Hepatocyte (in vitro differentiated cells): Measurements from ENCODE around the gene RNF20. TPM values are rescaled to one million over a fixed set of nuclear protein-coding genes. Genes with fewer than 3 reads are reported as not detected.

Source experiments
- DNase-seq: peaks from one replicate; pipeline ENCODE4 v3.0.0-alpha.2; 2016; ENCODE audit warnings: low spot score
- H2AFZ ChIP-seq: fragments of 200-600 bp; sonication (generic); 2 replicates; pipeline ENCODE4 v1.6.0; 2016; ENCODE audit warnings: antibody characterized with exemption, mild to moderate bottlenecking
- H3K27ac ChIP-seq: fragments of 200-600 bp; sonication (generic); 2 replicates; pipeline ENCODE4 v1.5.1; 2016; ENCODE audit warnings: mild to moderate bottlenecking
- H3K27me3 ChIP-seq: fragments of 200-600 bp; sonication (generic); 2 replicates; pipeline ENCODE4 v1.6.1; 2016
- H3K36me3 ChIP-seq: fragments of 200-600 bp; sonication (generic); replicated peaks from 2 replicates; pipeline ENCODE4 v1.5.1; 2016; ENCODE audit warnings: low read depth; ENCODE audit not compliant: insufficient read depth
- H3K4me1 ChIP-seq: fragments of 200-600 bp; sonication (generic); 2 replicates; pipeline ENCODE4 v1.5.1; 2016; ENCODE audit warnings: mild to moderate bottlenecking, moderate library complexity; ENCODE audit not compliant: insufficient read depth
- H3K4me2 ChIP-seq: fragments of 200-600 bp; sonication (generic); 2 replicates; pipeline ENCODE4 v1.6.0; 2016
- H3K4me3 ChIP-seq: fragments of 200-600 bp; sonication (generic); 2 replicates; pipeline ENCODE4 v1.5.1; 2016; ENCODE audit warnings: mild to moderate bottlenecking
- H3K79me2 ChIP-seq: fragments of 200-600 bp; sonication (generic); 2 replicates; pipeline ENCODE4 v1.6.0; 2017; ENCODE audit warnings: mild to moderate bottlenecking
- H3K9me2 ChIP-seq: fragments of 200-600 bp; sonication (generic); replicated peaks from 2 replicates; pipeline ENCODE4 v1.6.0; 2017; ENCODE audit warnings: mild to moderate bottlenecking; ENCODE audit not compliant: insufficient read depth
- H3K9me3 ChIP-seq: fragments of 200-600 bp; sonication (generic); 2 replicates; pipeline ENCODE4 v1.5.1; 2016; ENCODE audit warnings: low read depth, mild to moderate bottlenecking
- H4K20me1 ChIP-seq: fragments of 200-600 bp; sonication (generic); 2 replicates; pipeline ENCODE4 v1.6.0; 2016; ENCODE audit warnings: mild to moderate bottlenecking; ENCODE audit not compliant: insufficient read depth, poor library complexity, severe bottlenecking
- EZH2 ChIP-seq: fragments of 200-600 bp; sonication (generic); IDR thresholded peaks from 2 replicates; pipeline ENCODE4 v1.6.1; 2016; ENCODE audit warnings: antibody characterized with exemption, mild to moderate bottlenecking, borderline replicate concordance
- EZH2phosphoT487 ChIP-seq: fragments of 200-600 bp; sonication (generic); IDR thresholded peaks from one replicate; pipeline ENCODE4 v1.6.1; 2018; ENCODE audit warnings: antibody characterized with exemption, mild to moderate bottlenecking, low read depth, moderate library complexity; ENCODE audit not compliant: unreplicated experiment, severe bottlenecking
- WGBS: methylation state at CpG from one replicate; pipeline ENCODE4 v1.1.6; 2016; ENCODE audit warnings: low lambda C conversion rate; ENCODE audit errors: missing lambda C conversion rate; 5-methylcytosine and 5-hydroxymethylcytosine counted together
- polyA plus RNA-seq: library from polyadenylated mRNA; unstranded; fragments of >200 nt; fragmentation: Nextera tagmentation; extraction: Ambion mirVana; gene quantifications from 2 replicates; pipeline ENCODE4 v1.2.1, GENCODE V29; 2016
- total RNA-seq: library from RNA; depleted of rRNA; stranded (reverse); fragments of >200 nt; gene quantifications from 2 replicates; pipeline ENCODE4 v1.2.3, GENCODE V29; 2014
- TF ChIP-seq, protein P1 (sequence below): fragments of 200-600 bp; sonication (generic); IDR thresholded peaks from 2 replicates; pipeline ENCODE4 v1.5.1; 2016; ENCODE audit warnings: antibody characterized with exemption, mild to moderate bottlenecking; ENCODE audit not compliant: poor library complexity

Gene RNF20
- total and polyA plus RNA-seq, 2 experiments from 2014 or later: 19.0 to 21.7 TPM

DNA sequence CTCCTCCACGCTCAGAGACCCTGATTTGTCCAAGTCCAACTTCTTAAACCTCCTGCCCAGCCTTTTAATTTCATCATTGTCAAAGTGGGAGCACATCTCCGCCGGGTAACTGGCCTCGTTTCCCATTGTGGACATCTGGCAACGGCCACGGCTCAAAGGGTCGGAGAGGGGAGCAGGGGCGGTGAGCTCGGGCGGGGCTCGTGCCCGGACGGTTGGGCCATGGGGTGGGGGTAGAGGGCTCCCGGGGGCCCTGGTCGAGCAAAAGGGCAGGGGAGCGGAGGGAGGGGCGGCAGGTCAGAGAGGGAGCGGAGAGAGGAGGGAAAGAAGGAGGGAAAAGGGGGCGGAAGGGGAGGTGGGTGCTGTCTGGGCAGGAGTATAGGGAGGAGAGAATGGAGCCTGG is 61.1 kb downstream of the RNF20 start, which contains the start of gene PPP3R2:
PPP3R2 (minus strand) TSS at position 174 of the 400 bp plus-strand sequence; CDS start at position 126, 48 bp downstream.
- Histone ChIP-seq H4K20me1 (no peaks in the 10 kb centered on the region), H3K9me3 (no peaks in the 10 kb centered on the region), H3K9me2 (no peaks in the 10 kb centered on the region), H3K27ac (no peak within 1 kb of the TSS), H3K36me3 (no peaks in the 10 kb centered on the region), H3K79me2 (no peaks in the 10 kb centered on the region), H3K4me2 (no peak within 1 kb of the TSS), H2AFZ (no peak within 1 kb of the TSS), H3K4me3 (no peak within 1 kb of the TSS), H3K27me3 (peaks cover 3% of the 10 kb centered on the region), H3K4me1 (no peaks in the 10 kb centered on the region)
- WGBS: 96% methylated on average over 10 of the region's 19 CpGs
- no peak for DNase-seq
- no peak for TF ChIP-seq EZH2phosphoT487
- TF ChIP-seq, protein P1, sequence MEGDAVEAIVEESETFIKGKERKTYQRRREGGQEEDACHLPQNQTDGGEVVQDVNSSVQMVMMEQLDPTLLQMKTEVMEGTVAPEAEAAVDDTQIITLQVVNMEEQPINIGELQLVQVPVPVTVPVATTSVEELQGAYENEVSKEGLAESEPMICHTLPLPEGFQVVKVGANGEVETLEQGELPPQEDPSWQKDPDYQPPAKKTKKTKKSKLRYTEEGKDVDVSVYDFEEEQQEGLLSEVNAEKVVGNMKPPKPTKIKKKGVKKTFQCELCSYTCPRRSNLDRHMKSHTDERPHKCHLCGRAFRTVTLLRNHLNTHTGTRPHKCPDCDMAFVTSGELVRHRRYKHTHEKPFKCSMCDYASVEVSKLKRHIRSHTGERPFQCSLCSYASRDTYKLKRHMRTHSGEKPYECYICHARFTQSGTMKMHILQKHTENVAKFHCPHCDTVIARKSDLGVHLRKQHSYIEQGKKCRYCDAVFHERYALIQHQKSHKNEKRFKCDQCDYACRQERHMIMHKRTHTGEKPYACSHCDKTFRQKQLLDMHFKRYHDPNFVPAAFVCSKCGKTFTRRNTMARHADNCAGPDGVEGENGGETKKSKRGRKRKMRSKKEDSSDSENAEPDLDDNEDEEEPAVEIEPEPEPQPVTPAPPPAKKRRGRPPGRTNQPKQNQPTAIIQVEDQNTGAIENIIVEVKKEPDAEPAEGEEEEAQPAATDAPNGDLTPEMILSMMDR: no peak
- TF ChIP-seq EZH2: no peak

DNA sequence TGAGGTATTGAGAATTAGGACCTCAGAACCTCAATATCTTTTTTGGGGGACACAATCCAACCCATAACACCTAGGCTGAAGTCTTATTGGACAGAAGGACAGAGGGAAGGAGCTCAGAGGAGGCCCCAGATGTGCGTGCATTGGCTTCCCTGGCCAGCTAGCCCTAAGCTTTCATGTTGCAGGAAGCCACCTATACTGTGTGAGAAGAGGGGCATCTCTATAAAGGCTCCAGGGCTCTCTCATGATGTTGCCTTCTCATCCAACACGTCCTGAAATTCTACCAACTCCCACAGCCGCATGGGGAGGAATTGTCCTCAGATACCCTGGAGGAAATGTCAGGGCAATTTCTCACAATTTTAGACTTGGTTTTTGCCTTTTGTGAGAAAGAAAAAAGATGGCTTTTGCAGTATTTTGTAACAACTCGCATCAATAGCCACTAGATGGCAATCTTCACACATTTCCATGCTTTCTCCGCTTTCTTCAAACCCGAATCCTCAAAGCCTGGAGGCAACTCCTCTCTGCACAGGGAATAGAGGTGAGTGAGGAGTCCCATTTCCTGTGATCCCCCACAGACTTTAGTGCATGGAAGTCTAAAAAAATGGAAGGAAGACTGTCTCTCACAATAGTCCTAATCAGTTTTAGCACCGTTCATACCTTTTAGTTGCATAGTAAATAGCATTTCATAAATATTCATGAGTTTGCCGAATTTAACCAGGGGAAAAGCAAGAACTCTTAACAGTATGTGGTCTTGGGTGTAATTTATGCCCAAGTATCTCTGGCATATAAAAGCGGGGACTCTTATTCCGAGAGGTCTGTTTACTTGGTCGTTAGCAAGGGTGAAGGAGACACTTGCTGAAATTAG is 68.5 kb downstream of the RNF20 start:
- Histone ChIP-seq H3K36me3 (no peaks in the 10 kb centered on the region), H3K27me3 (peaks cover 11% of the 10 kb centered on the region), H2AFZ (no peak overlapping the region), H3K9me3 (no peaks in the 10 kb centered on the region), H3K79me2 (no peaks in the 10 kb centered on the region), H3K27ac (no peak overlapping the region), H3K4me1 (no peaks in the 10 kb centered on the region), H3K4me3 (no peak overlapping the region), H3K9me2 (no peaks in the 10 kb centered on the region), H3K4me2 (no peak overlapping the region), H4K20me1 (no peaks in the 10 kb centered on the region)
- DNase-seq: peak; percentile 71
- TF ChIP-seq EZH2phosphoT487 (no peak), EZH2 (no peak)
- TF ChIP-seq, protein P1: peak; percentile 82
- 24% methylated on average over 11 of the region's 11 CpGs for WGBS

DNA sequence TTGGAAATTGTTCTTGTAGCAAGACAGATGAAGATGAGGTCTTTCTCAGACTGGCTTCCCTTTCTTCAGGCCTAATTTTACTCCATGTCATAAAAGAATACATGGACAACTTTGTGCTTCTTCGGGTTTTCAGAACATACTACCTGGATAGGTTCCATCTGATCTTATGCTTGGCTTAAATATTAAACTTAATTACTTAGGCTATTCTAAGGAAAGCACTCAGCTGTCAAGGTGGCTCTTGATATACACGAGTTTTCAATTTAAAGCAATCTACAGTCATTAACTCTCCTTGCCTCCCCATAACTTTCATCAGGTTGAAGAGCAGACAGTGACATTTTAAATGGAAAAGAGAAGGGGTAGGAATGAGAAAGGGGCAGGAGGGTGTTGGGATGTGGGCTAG is 70.6 kb downstream of the RNF20 start:
- WGBS: 61% methylated on average over 2 of the region's 2 CpGs
- no peaks in the 10 kb centered on the region for H3K79me2 ChIP-seq
- H3K9me2 ChIP-seq: no peaks in the 10 kb centered on the region
- H3K4me3 ChIP-seq: no peak overlapping the region
- no peak for DNase-seq
- H3K27me3 ChIP-seq: peaks cover 11% of the 10 kb centered on the region
- H3K27ac ChIP-seq: no peak overlapping the region
- H3K36me3 ChIP-seq: no peaks in the 10 kb centered on the region
- H2AFZ ChIP-seq: no peak overlapping the region
- no peaks in the 10 kb centered on the region for H4K20me1 ChIP-seq
- H3K4me1 ChIP-seq: no peaks in the 10 kb centered on the region
- TF ChIP-seq EZH2phosphoT487: no peak
- H3K9me3 ChIP-seq: no peaks in the 10 kb centered on the region
- no peak overlapping the region for H3K4me2 ChIP-seq

DNA sequence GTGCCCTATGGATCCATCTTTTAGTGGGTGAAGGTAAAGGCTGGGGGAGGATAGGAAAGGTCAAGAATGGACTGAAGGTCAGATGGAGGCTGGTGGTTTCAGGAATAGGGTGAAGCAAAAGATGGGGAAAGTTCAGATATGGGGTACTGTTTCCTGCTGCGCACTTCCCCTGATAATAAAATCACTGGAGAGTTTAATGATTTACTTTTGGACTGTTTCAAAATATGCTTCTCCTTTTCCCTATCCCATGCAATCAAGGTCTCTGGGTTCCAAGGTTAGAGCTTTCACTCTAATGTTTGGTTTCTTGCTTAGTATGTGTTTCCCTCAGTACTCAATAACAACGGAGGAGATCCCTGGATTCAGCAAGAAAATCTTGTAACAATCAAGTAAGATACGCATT is 71.9 kb downstream of the RNF20 start:
- H3K4me3 ChIP-seq: no peak overlapping the region
- TF ChIP-seq EZH2phosphoT487: no peak
- no peak for TF ChIP-seq EZH2
- TF ChIP-seq, protein P1: no peak
- H2AFZ ChIP-seq: no peak overlapping the region
- peaks cover 4% of the 10 kb centered on the region for H3K27me3 ChIP-seq
- no peaks in the 10 kb centered on the region for H4K20me1 ChIP-seq
- no peaks in the 10 kb centered on the region for H3K9me2 ChIP-seq
- no peak overlapping the region for H3K27ac ChIP-seq
- H3K4me1 ChIP-seq: no peaks in the 10 kb centered on the region
- H3K9me3 ChIP-seq: no peaks in the 10 kb centered on the region
- DNase-seq: no peak
- 63% methylated on average over 3 of the region's 3 CpGs for WGBS
- no peaks in the 10 kb centered on the region for H3K79me2 ChIP-seq
- no peaks in the 10 kb centered on the region for H3K36me3 ChIP-seq
- H3K4me2 ChIP-seq: no peak overlapping the region
